Activated CD4-positive, CD25-positive, alpha-beta regulatory T cell treated with anti-CD3 and anti-CD28 coated beads, Interleukin-2, amount 50 U/mL, for 72 hours (primary cell): ENCODE measurements around the gene SEMA3D.
A peak's percentile ranks its signal among the peaks of the same experiment; 100 is the strongest.

Experiments used
- DNase-seq: peaks from one replicate; pipeline ENCODE4 v3.0.0; 2021

Gene SEMA3D

GRCh38 chr7:85074016-85074415 is 112.8 kb downstream of the SEMA3D start:
- no peak for DNase-seq

- no peak for DNase-seq
These were observed 115.8 kb downstream of the SEMA3D start for GRCh38 chr7:85070967-85071628.

GRCh38 chr7:85068799-85069198 is 118.1 kb downstream of the SEMA3D start:
- DNase-seq, result no peak

GRCh38 chr7:85067371-85067770 is 119.5 kb downstream of the SEMA3D start:
- no peak for DNase-seq

GRCh38 chr7:85065888-85066485 is 120.9 kb downstream of the SEMA3D start:
- DNase-seq, result no peak

GRCh38 chr7:85065306-85065705 is 121.5 kb downstream of the SEMA3D start:
- DNase-seq, result no peak

- DNase-seq, result no peak
These were observed 124.2 kb downstream of the SEMA3D start for GRCh38 chr7:85062651-85063050.

GRCh38 chr7:85061456-85061855 is 125.4 kb downstream of the SEMA3D start:
- DNase-seq, result no peak

GRCh38 chr7:85060696-85061095 is 126.2 kb downstream of the SEMA3D start:
- no peak for DNase-seq

- DNase-seq, result no peak
These were observed 130.9 kb downstream of the SEMA3D start for GRCh38 chr7:85055906-85056305.

- DNase-seq, result no peak
These were observed 131.7 kb downstream of the SEMA3D start for GRCh38 chr7:85055196-85055595.

GRCh38 chr7:85054306-85054705 is 132.6 kb downstream of the SEMA3D start:
- no peak for DNase-seq

- no peak for DNase-seq
These were observed 134.0 kb downstream of the SEMA3D start for GRCh38 chr7:85052894-85053293.

- DNase-seq, result no peak
These were observed 134.7 kb downstream of the SEMA3D start for GRCh38 chr7:85052056-85052737.

GRCh38 chr7:85046534-85046933 is 140.3 kb downstream of the SEMA3D start:
- DNase-seq, result no peak

GRCh38 chr7:85041605-85042216 is 145.1 kb downstream of the SEMA3D start:
- DNase-seq, result peak; percentile 29

- no peak for DNase-seq
These were observed 147.5 kb downstream of the SEMA3D start for GRCh38 chr7:85039196-85039923.

GRCh38 chr7:85038466-85038865 is 148.4 kb downstream of the SEMA3D start:
- no peak for DNase-seq

GRCh38 chr7:85033263-85033662 is 153.6 kb downstream of the SEMA3D start:
- DNase-seq, result no peak

- DNase-seq, result no peak
These were observed 155.4 kb downstream of the SEMA3D start for GRCh38 chr7:85031475-85031874.

- no peak for DNase-seq
These were observed 156.0 kb downstream of the SEMA3D start for GRCh38 chr7:85030893-85031292.

- no peak for DNase-seq
These were observed 161.5 kb downstream of the SEMA3D start for GRCh38 chr7:85025312-85025756.

- no peak for DNase-seq
These were observed 162.9 kb downstream of the SEMA3D start for GRCh38 chr7:85023916-85024315.
